HG03139 (cell line): ENCODE data around the gene SDK2.

Experiments used
- ATAC-seq: cut with Tn5 transposase; IDR thresholded peaks from one replicate; pipeline ENCODE4 v1.9.1; 2021; ENCODE audit not compliant: unreplicated experiment

SDK2 gene

DNA sequence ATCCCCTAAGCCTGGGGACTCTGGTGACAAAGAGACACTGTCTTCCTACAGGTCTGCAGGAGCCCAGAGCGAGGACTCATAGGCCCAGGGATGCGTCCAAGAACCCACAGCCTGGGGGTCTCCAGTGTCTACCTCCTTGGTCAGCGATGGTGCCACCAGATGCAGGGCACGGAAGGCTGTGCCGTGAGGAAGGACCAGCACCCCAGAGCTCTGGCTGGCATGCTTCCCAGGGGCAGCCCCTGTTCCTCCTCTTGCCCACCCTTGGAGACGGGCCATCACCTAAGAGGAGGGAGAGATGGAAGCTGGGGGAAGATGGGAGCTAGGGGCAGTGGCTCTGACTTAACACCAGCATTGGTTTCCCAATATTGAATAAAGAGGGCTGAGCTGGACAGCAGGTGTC is 125.2 kb downstream of the SDK2 start:
- ATAC-seq: no peak

GRCh38 chr17:73516431-73516830 is 127.8 kb downstream of the SDK2 start:
- no peak for ATAC-seq

GRCh38 chr17:73514146-73514863 is 129.9 kb downstream of the SDK2 start:
- no peak for ATAC-seq

GRCh38 chr17:73513426-73513825 is 130.8 kb downstream of the SDK2 start:
- ATAC-seq: no peak

DNA sequence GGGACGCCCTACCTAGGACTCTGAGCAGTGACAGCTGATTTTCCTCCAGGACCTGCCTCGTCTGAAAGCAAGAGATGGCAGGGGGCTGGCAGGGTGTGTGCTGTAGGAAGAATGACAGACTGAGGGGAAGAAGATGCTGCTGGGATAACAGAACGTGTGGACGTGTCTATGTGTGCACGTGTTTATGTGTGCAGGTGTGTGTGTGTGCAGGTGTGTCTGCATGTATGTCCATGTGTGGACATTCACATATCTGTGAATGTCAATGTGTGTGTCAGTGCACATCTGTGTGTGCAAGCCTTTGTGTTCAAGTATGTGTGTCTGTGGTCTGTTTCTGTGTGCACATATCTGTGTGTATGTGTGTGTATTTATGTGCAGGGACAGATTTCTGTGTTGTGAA is 132.5 kb downstream of the SDK2 start:
- no peak for ATAC-seq

DNA sequence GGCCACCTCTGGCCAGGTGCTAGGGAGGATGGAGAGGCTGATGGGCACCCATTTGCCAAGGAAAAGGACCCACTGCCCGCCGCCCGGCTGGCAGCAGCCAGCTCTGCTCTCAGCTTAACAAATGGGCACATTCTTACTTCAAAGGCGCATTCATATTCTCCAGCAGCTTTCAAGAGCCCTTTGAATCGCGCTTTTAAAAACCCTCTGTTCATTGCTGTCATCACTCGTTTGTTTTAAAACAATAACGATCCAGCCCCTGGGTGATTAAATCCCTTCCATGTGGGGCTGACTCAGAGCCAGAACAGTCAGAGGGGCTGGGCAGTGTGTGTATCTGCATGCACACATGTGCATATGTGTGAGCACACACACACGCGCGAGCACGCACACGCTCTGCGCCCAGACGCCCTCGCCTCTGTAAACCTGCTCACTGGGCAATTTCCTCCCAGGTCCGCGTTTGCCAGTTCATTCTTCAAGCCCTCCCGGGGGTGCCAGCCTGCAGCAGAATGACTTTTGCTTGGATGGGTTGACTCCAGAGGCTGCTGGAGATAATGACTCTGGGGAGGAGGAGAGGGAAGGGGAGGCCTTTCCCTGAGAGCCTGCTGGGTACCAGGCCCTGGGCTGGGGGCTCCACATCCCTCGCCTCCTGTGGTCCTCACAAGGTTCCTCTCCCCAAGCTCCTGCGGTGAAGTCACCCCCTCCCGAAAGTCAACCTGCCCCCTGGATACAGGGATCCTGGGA is 133.1 kb downstream of the SDK2 start:
- ATAC-seq: no peak

DNA sequence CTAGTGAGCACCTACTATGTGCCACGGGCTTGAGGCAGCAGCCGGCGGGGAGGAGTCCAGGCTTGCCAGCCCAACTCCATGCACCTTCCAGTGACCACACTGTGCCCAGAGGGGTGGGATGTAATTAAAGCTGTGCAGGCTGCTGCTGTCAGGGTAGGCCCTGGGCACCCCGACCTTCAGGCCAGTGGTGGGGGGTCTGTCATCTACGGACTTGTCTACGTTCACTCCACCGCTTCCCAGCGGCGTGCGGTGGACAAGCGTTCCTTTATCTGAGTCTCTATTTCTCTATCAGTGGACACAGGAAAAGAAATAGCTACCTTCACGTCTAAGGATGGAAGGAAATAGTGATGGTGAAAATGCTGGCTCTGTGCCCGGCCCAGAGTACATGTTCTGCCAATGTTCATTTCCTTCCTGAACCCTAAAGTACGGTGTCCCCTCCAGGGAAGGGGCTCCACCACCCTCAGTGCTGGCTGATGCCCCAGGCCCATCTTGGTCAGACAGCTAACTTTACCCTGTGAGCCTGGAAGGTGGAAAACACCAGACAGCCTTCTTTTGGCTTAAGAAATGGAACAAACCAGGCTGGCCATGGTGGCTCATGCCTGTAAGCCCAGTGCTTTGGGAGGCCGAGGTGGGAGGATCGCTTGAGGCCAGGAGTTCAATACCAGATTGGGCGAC is 135.2 kb downstream of the SDK2 start:
- ATAC-seq: no peak

DNA sequence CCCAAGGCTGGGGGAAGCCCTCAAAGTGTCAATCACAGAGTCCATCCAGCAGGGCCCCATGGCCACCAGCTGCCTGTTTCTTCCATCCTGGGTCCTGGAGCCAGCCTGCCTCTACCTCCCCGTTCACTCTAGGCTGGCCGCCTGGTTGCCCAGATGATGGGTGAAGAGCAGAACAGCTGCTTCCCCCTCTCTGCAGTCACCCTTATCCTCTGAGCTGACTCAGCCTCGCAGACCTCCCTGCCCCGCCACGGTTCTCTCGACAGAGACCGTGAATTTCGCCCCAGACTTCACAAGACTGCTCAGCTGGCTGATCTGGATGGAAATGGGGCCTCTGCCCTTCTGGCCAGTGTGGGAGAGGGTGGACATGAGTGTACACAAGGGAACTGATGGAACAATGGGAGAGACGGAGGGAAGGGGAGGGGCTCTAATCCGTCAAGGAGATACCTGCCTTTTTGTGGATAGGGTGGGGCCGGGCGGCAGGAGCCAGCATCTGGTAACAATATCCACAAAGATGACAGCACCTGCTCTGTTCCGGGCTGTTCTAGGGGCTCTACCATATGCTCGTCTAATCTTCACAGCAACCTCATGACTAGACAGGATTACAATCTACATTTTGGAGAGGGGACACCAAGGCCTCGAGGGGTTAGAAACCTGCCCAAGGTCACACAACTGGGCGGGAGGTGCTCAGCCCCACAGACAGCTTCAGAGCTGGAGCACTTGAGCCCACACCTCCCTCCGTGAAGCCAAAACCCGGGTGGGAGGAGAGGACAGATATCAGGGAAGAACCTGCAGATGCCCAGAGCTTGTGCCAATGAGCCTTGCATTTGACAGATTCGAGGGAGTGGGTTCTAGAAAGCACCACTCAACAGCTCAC is 136.0 kb downstream of the SDK2 start:
- no peak for ATAC-seq

DNA sequence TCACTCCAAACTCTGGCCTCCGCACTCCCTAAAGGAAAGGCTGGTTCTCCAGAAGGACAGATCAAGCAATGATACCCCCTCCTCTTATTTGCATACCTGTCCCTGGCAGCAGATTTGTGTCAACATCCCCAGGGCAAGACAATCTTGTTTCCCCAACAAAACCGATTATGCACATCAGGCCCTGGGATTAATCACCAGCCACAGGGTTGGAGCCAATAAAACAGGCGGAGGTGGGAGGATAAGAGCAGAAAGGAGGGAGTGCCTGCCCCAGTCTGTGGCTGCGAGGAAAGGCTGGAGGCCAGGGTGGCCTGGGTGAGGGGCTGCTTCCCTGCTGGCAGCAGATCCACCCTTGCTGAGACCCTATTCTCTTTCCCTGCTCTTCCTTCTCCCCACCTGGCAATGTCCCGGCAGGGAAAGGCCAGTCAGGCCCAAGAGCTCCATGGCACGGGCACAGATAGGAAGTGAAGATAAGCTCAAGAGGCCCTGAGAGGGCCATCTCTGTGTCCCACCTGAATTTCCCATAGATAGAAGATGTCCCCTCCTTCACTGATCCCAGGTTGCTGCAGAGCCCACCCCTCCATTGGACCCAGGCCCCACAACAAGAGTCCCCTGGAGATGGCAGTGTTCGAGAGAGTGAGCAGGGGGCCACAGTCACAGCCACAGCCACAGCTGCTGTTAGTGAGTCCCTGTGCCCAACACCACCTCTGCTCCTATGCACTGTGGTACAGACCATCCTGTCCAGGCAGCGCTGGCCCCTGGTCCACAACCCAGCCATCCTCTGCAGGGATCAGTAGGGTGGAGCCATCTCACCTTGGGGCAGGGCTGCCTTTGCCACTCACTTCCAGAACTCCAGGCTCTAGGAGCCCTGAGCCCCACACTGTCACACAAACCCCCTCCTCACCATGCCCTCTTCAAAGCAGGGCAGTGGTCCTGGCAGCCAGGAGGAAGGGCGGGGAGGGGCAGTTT is 137.5 kb downstream of the SDK2 start:
- ATAC-seq: no peak

- no peak for ATAC-seq
Measured at GRCh38 chr17:73503560-73503959, 140.7 kb downstream of the SDK2 start.

DNA sequence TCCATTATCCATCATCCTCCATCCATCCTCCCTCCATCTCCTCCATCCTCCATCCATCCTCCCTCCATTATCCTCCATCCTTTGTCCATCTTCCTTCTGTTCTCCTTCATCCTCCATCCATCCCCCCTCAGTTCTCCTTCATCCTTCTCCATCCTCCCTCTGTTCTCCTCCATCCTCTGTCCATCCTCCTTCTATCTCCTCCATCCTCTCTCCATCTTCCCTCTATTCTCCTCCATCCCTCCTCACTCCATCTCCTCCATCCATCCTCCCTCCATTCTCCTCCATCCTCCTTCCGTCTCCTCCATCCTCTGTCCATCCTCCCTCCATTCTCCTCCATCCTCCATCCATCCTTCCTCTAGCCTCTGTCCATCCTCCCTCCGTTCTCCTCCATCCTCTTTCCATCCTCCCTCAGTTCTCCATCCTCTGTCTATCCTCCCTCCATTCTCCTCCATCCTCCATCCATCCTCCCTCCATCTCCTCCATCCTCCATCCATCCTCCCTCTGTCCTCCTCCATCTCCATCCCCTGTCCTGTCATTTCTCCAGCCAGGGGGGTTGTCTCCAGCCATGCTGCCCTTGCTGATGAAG is 143.7 kb downstream of the SDK2 start:
- ATAC-seq: no peak

DNA sequence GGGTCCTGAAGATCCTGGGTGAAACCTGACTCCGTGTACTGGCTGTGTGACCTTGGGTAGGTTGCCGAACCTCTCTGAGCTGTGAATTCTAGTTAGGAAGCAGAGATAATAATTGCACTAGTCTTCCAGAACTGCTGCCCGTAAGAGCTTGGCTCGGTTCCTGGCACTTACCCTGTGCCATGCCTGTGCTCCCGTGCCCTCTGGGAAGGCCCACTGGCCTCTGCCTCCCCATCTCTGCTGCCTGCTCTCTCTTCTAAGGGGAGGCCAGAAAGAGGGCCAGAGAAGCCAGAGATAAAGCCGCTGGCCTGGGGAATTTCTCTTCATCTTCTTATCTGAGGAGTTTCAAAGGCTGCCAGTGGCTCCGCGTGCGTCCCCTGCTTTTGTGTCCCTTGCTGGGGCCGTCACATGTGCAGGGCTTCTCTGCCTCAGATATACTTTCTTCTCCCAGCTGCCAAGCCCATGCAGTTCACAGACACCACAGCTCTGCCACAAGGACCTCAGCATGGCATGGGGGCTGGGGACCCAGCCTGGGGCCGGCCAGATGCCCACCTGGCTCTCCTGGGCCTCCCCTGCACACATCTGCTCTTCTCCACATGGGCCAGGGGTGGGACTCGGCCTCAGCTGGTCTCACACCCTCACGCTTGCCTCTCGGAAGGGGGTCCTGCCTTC is 145.2 kb downstream of the SDK2 start:
- no peak for ATAC-seq

GRCh38 chr17:73498176-73498575 is 146.1 kb downstream of the SDK2 start:
- ATAC-seq: no peak

- ATAC-seq: no peak
Measured at GRCh38 chr17:73497721-73498120, 146.5 kb downstream of the SDK2 start.

DNA sequence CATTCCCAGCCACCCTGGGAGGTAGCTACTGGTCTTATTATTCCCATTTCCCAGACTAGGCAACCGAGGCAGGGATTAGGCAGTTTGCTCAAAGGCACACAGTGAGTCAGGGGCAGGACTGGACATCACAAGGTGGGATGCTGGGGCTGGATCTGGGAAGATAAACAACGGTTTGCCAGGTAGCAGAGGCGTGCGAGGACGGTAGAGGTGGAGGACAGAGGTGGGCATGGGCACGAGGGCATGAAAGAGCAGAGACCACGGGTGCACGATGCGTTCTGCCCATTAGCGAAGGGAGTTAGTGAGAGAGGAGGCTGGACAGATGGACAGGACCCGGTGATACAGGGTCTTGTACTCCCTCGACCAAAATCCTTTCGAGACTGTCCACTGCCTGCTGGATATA is 148.0 kb downstream of the SDK2 start:
- ATAC-seq: no peak

- no peak for ATAC-seq
Measured at GRCh38 chr17:73495641-73496040, 148.6 kb downstream of the SDK2 start.

- ATAC-seq: no peak
Measured at GRCh38 chr17:73494950-73495349, 149.3 kb downstream of the SDK2 start.

GRCh38 chr17:73493956-73494926 is 150.0 kb downstream of the SDK2 start:
- ATAC-seq: no peak
